ENCODE measurements around the gene MYO3B.

DNA sequence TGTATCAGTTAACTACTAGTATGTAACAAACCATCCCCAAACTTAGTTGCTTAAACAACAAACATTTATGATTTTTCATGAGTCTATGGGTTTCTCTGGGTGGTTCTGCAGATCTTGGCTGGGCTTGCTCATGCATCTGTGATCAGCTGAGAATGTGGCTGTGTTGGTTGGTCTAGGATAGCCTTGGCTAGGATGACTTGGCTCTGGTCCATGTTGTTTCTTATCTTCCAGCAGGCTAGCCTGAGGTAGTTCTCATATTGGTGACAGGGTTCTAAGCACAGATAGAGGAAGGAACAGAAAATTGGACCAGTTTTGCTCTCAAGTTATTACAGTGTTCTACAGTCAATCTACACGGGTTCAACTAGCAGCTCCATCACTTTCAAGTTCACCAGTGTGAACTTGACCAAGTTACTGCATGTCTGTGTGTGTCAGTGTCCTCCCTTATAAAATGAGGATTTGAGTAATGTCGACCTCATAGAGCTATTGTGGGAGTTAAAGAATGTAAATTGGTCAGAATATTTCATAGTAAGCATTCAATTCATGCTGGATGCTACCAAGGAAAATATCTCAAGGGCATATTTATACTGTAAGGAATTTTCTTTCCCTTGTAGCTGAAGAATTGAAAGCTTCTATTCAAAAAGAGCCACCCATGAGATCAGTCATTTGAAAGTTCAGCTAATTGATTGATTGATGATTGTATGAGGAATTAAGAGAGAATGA is 65.3 kb downstream of the MYO3B start:
- TF ChIP-seq, protein P1, sequence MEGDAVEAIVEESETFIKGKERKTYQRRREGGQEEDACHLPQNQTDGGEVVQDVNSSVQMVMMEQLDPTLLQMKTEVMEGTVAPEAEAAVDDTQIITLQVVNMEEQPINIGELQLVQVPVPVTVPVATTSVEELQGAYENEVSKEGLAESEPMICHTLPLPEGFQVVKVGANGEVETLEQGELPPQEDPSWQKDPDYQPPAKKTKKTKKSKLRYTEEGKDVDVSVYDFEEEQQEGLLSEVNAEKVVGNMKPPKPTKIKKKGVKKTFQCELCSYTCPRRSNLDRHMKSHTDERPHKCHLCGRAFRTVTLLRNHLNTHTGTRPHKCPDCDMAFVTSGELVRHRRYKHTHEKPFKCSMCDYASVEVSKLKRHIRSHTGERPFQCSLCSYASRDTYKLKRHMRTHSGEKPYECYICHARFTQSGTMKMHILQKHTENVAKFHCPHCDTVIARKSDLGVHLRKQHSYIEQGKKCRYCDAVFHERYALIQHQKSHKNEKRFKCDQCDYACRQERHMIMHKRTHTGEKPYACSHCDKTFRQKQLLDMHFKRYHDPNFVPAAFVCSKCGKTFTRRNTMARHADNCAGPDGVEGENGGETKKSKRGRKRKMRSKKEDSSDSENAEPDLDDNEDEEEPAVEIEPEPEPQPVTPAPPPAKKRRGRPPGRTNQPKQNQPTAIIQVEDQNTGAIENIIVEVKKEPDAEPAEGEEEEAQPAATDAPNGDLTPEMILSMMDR (IDR thresholded peaks at IDR 0.05), result no peak
- no peak for TF ChIP-seq POLR2A (IDR thresholded peaks at IDR 0.05)
